Mammary epithelial cell (primary cell): ENCODE measurements around the gene PNPLA6.

Experiments
- EZH2 ChIP-seq: IDR thresholded peaks from 2 replicates; pipeline ENCODE4 v1.6.1; 2012; ENCODE audit warnings: low read length, inconsistent platforms, borderline replicate concordance
- TF ChIP-seq, protein P1 (sequence below), 2 donors: IDR thresholded peaks in 1 of 2; conservative IDR thresholded peaks in 1 of 2; 2 replicates each; pipeline ENCODE4 v1.5.1; 2011 to 2012; ENCODE audit warnings: inconsistent platforms in 2 of 2, low read length in 2 of 2, mild to moderate bottlenecking in 2 of 2, control low read depth in 1 of 2, low read depth in 1 of 2; ENCODE audit not compliant: insufficient read depth in 1 of 2; ENCODE audit errors: extremely low read depth in 1 of 2

- TF ChIP-seq, protein P1, sequence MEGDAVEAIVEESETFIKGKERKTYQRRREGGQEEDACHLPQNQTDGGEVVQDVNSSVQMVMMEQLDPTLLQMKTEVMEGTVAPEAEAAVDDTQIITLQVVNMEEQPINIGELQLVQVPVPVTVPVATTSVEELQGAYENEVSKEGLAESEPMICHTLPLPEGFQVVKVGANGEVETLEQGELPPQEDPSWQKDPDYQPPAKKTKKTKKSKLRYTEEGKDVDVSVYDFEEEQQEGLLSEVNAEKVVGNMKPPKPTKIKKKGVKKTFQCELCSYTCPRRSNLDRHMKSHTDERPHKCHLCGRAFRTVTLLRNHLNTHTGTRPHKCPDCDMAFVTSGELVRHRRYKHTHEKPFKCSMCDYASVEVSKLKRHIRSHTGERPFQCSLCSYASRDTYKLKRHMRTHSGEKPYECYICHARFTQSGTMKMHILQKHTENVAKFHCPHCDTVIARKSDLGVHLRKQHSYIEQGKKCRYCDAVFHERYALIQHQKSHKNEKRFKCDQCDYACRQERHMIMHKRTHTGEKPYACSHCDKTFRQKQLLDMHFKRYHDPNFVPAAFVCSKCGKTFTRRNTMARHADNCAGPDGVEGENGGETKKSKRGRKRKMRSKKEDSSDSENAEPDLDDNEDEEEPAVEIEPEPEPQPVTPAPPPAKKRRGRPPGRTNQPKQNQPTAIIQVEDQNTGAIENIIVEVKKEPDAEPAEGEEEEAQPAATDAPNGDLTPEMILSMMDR (conservative IDR thresholded peaks at IDR 0.05 in 1 of 2, IDR thresholded peaks at IDR 0.05 in 1 of 2; ENCODE audit: extremely low read depth in 1 of 2, insufficient read depth in 1 of 2, low read depth in 1 of 2, low read length in 2 of 2) = no peak
- TF ChIP-seq EZH2 = no peak
Observed at GRCh38 chr19:7549429-7550148, 14.1 kb downstream of the PNPLA6 start.
